Activated naive CD8-positive, alpha-beta T cell (primary cell): ENCODE measurements around the gene DDX42.
A peak's percentile ranks its signal among the peaks of the same experiment; 100 is the strongest.
"Not testable (repeated sequence)": the region's sequence is repeated elsewhere in the genome, so short reads cannot be mapped to it uniquely, and the experiment has no call there.

Experiments
- H3K27ac Mint-ChIP-seq: one replicate; pipeline ENCODE4 v1.8.0; 2021; ENCODE audit warnings: mixed read lengths
- H3K27me3 Mint-ChIP-seq: one replicate; pipeline ENCODE4 v1.8.0; 2021; ENCODE audit warnings: mixed read lengths
- H3K36me3 Mint-ChIP-seq: one replicate; pipeline ENCODE4 v1.8.0; 2021; ENCODE audit warnings: mixed read lengths
- H3K4me1 Mint-ChIP-seq: one replicate; pipeline ENCODE4 v1.8.0; 2021; ENCODE audit warnings: low read depth, mixed read lengths
- H3K4me3 Mint-ChIP-seq: one replicate; pipeline ENCODE4 v1.8.0; 2021; ENCODE audit warnings: mild to moderate bottlenecking, mixed read lengths
- H3K9me3 Mint-ChIP-seq: one replicate; pipeline ENCODE4 v1.8.0; 2021; ENCODE audit warnings: low read depth, mixed read lengths

The DDX42 gene

GRCh38 chr17:63836811-63837210, 62.8 kb downstream of the DDX42 start:
- no peak overlapping the region for H3K4me3 Mint-ChIP-seq
- H3K27ac Mint-ChIP-seq, result peak overlapping the region; percentile 16
- H3K9me3 Mint-ChIP-seq, result no peaks in the 10 kb centered on the region
- peaks cover 2% of the 10 kb centered on the region for H3K36me3 Mint-ChIP-seq
- H3K4me1 Mint-ChIP-seq, result peaks cover 46% of the 10 kb centered on the region
- no peaks in the 10 kb centered on the region for H3K27me3 Mint-ChIP-seq

- no peaks in the 10 kb centered on the region for H3K9me3 Mint-ChIP-seq
- H3K36me3 Mint-ChIP-seq, result peaks cover 2% of the 10 kb centered on the region
- no peaks in the 10 kb centered on the region for H3K27me3 Mint-ChIP-seq
- peaks cover 40% of the 10 kb centered on the region for H3K4me1 Mint-ChIP-seq
- no peak overlapping the region for H3K4me3 Mint-ChIP-seq
- H3K27ac Mint-ChIP-seq, result no peak overlapping the region
Observed at GRCh38 chr17:63837480-63837879, 63.5 kb downstream of the DDX42 start.

GRCh38 chr17:63837962-63838600, 64.1 kb downstream of the DDX42 start:
- Mint-ChIP-seq H3K36me3 (peaks cover 2% of the 10 kb centered on the region), H3K9me3 (no peaks in the 10 kb centered on the region), H3K4me3 (peak overlapping the region; percentile 32), H3K27me3 (no peaks in the 10 kb centered on the region), H3K4me1 (peaks cover 40% of the 10 kb centered on the region), H3K27ac (peak overlapping the region; percentile 41)

GRCh38 chr17:63838631-63839171, 64.7 kb downstream of the DDX42 start:
- Mint-ChIP-seq H3K9me3 (no peaks in the 10 kb centered on the region), H3K4me1 (peaks cover 44% of the 10 kb centered on the region), H3K27ac (peak overlapping the region; percentile 41), H3K27me3 (no peaks in the 10 kb centered on the region), H3K36me3 (peaks cover 2% of the 10 kb centered on the region), H3K4me3 (peak overlapping the region; percentile 32)

GRCh38 chr17:63840591-63841349, 66.8 kb downstream of the DDX42 start:
- H3K36me3 Mint-ChIP-seq, result peaks cover 2% of the 10 kb centered on the region
- peak overlapping the region; percentile 94 for H3K4me3 Mint-ChIP-seq
- no peaks in the 10 kb centered on the region for H3K9me3 Mint-ChIP-seq
- peaks cover 40% of the 10 kb centered on the region for H3K4me1 Mint-ChIP-seq
- peak overlapping the region; percentile 92 for H3K27ac Mint-ChIP-seq
- no peaks in the 10 kb centered on the region for H3K27me3 Mint-ChIP-seq

- Mint-ChIP-seq H3K27me3 (no peaks in the 10 kb centered on the region), H3K27ac (peak overlapping the region; percentile 92), H3K4me3 (peak overlapping the region; percentile 94), H3K9me3 (no peaks in the 10 kb centered on the region), H3K36me3 (peaks cover 2% of the 10 kb centered on the region), H3K4me1 (peaks cover 38% of the 10 kb centered on the region)
Observed at GRCh38 chr17:63841350-63842172, 67.6 kb downstream of the DDX42 start.

GRCh38 chr17:63842173-63842539, 68.2 kb downstream of the DDX42 start:
- Mint-ChIP-seq H3K4me3 (peak overlapping the region; percentile 94), H3K27ac (peak overlapping the region; percentile 92), H3K4me1 (peaks cover 34% of the 10 kb centered on the region), H3K9me3 (no peaks in the 10 kb centered on the region), H3K27me3 (no peaks in the 10 kb centered on the region), H3K36me3 (peaks cover 2% of the 10 kb centered on the region)

GRCh38 chr17:63842540-63843386, 68.8 kb downstream of the DDX42 start, which contains the start of gene SMARCD2:
TSS of gene SMARCD2 (minus strand) at chr17:63842685. CDS start at chr17:63842674, 11 bp downstream.
- peak within 1 kb of the TSS; percentile 94 for H3K4me3 Mint-ChIP-seq
- peaks cover 2% of the 10 kb centered on the region for H3K36me3 Mint-ChIP-seq
- H3K27ac Mint-ChIP-seq, result peak within 1 kb of the TSS; percentile 92
- H3K27me3 Mint-ChIP-seq, result no peaks in the 10 kb centered on the region
- peaks cover 35% of the 10 kb centered on the region for H3K4me1 Mint-ChIP-seq
- no peaks in the 10 kb centered on the region for H3K9me3 Mint-ChIP-seq

- Mint-ChIP-seq H3K27ac (peak overlapping the region; percentile 85), H3K4me1 (peaks cover 38% of the 10 kb centered on the region), H3K4me3 (peak overlapping the region; percentile 84)
- not testable (repeated sequence) for H3K27me3 Mint-ChIP-seq, H3K36me3 Mint-ChIP-seq, H3K9me3 Mint-ChIP-seq
Observed at GRCh38 chr17:63843387-63843888, 69.5 kb downstream of the DDX42 start.

- H3K36me3 Mint-ChIP-seq, result peaks cover 2% of the 10 kb centered on the region
- no peaks in the 10 kb centered on the region for H3K9me3 Mint-ChIP-seq
- H3K4me1 Mint-ChIP-seq, result peaks cover 37% of the 10 kb centered on the region
- H3K27me3 Mint-ChIP-seq, result no peaks in the 10 kb centered on the region
- H3K4me3 Mint-ChIP-seq, result peak overlapping the region; percentile 84
- peak overlapping the region; percentile 85 for H3K27ac Mint-ChIP-seq
Observed at GRCh38 chr17:63843910-63844677, 70.1 kb downstream of the DDX42 start.

- Mint-ChIP-seq H3K4me3 (no peak overlapping the region), H3K9me3 (no peaks in the 10 kb centered on the region), H3K27ac (no peak overlapping the region), H3K4me1 (peaks cover 30% of the 10 kb centered on the region), H3K36me3 (no peaks in the 10 kb centered on the region), H3K27me3 (no peaks in the 10 kb centered on the region)
Observed at GRCh38 chr17:63845509-63845908, 71.5 kb downstream of the DDX42 start.

- Mint-ChIP-seq H3K4me1 (peaks cover 22% of the 10 kb centered on the region), H3K27ac (peak overlapping the region; percentile 70), H3K9me3 (no peaks in the 10 kb centered on the region), H3K4me3 (peak overlapping the region; percentile 66), H3K36me3 (no peaks in the 10 kb centered on the region), H3K27me3 (no peaks in the 10 kb centered on the region)
Observed at GRCh38 chr17:63847525-63848249, 73.7 kb downstream of the DDX42 start.
